ENCODE measurements around the gene GHDC.
"Not testable (repeated sequence)": the region's sequence is repeated elsewhere in the genome, so short reads cannot be mapped to it uniquely, and the experiment has no call there.

Gene GHDC

DNA sequence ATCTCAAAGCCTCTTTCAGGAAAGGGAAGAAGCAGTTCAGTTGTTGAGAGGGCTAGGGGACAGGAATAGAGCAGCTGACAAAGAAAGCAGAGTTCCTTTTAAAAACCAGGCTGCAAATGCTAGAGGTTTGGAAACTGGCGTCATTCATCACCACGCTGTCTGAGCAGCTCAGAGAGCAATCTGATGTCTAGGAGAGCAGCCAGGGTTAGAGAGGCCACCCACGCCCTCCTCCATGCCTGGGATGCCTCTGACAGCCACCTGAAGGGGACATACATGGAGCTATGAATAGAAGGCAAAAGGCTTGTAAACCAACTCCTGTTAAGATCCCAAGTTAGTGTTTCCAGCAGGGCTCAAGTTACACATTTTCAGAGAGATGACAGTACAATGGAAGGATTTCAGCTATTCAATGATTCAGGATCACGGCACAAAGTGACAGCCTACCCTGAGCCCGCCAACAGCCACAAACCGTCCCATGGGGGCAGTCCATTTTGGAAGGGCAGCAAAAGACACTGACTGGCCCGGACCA is 51.9 kb downstream of the GHDC start:
- DNase-seq, result no peak

DNA sequence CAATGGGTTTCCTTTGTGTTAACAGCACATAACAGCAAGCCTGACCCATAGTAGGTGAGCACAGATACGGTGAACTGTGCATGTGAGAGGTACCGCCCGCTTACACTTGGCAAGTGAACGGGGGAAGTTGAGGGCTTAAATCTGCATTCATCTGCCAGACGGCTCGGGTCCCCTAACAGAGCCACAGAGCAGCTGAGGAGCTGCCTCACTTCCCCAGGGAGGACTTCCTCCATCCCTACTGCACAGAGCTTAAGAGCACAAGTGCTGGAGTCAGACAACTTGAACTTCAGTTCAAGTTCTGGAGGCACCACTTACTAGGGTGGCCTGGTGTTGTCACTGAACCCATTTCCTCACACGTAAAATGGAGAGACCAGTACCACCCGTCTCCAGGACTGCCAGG is 52.9 kb downstream of the GHDC start:
- DNase-seq, result no peak

DNA sequence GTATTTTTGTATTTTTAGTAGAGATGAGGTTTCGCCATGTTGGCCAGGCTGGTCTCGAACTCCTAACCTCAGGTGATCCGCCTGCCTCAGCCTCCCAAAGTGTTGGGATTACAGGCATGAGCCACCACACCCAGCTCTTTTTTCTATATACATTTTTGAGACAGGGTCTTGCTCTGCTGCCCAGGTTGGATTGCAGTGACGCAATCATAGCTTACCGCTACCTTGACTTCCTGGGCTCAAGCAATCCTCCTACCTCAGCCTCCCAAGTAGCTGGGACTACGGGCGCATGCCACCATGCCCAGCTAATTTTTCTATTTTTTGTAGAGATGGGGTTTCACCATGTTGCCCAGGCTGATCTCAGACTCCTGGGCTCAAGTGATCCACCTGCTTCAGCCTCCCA is 53.6 kb downstream of the GHDC start:
- DNase-seq, result not testable (repeated sequence)
